WTC11 (cell line): Measurements from ENCODE around the gene AGPAT3.

Source experiments
- CBFB ChIP-seq: sonication (generic); formaldehyde crosslinking; IDR thresholded peaks from 2 replicates; pipeline ENCODE4 v1.8.1; 2022; ENCODE audit warnings: mild to moderate bottlenecking, low read depth, missing genetic modification reagents
- CTCF ChIP-seq: fragments of 200-600 bp; IDR thresholded peaks from 2 replicates; pipeline ENCODE4 v1.8.0; 2022; ENCODE audit warnings: antibody characterized with exemption
- ELF4 ChIP-seq: sonication (generic); formaldehyde crosslinking; IDR thresholded peaks from 2 replicates; pipeline ENCODE4 v1.8.1; 2022; ENCODE audit warnings: low read depth, mild to moderate bottlenecking, moderate library complexity, missing genetic modification reagents
- PRRX2 ChIP-seq: fragments of 250-450 bp; sonication (Bioruptor Pico); IDR thresholded peaks from 2 replicates; pipeline ENCODE4 v1.8.0; 2021; ENCODE audit warnings: mild to moderate bottlenecking
- RORB ChIP-seq: fragments of 250-450 bp; sonication (Bioruptor Pico); IDR thresholded peaks from 2 replicates; pipeline ENCODE4 v1.9.0; 2021; ENCODE audit warnings: mild to moderate bottlenecking
- SP1 ChIP-seq: sonication (generic); formaldehyde crosslinking; conservative IDR thresholded peaks from 2 replicates; pipeline ENCODE4 v1.8.1; 2022; ENCODE audit warnings: missing genetic modification reagents
- USF1 ChIP-seq: sonication (generic); formaldehyde crosslinking; IDR thresholded peaks from 2 replicates; pipeline ENCODE4 v1.8.0; 2022; ENCODE audit warnings: mild to moderate bottlenecking, missing genetic modification reagents
- ZNF138 ChIP-seq: sonication (generic); formaldehyde crosslinking; conservative IDR thresholded peaks from 2 replicates; pipeline ENCODE4 v1.8.1; 2022; ENCODE audit warnings: mild to moderate bottlenecking, moderate library complexity, missing genetic modification reagents
- ZNF512 ChIP-seq: sonication (generic); formaldehyde crosslinking; IDR thresholded peaks from 2 replicates; pipeline ENCODE4 v1.8.1; 2022; ENCODE audit warnings: missing genetic modification reagents, borderline replicate concordance

- no peak for TF ChIP-seq ZNF138 (CRISPR knock-in tag)
- no peak for TF ChIP-seq ELF4 (CRISPR knock-in tag)
- TF ChIP-seq CTCF: no peak
- TF ChIP-seq RORB: no peak
- TF ChIP-seq USF1 (CRISPR knock-in tag): no peak
- no peak for TF ChIP-seq ZNF512 (CRISPR knock-in tag)
- TF ChIP-seq SP1 (CRISPR knock-in tag): no peak
- no peak for TF ChIP-seq CBFB (CRISPR knock-in tag)
- no peak for TF ChIP-seq PRRX2 (CRISPR knock-in tag)
These were observed 32.4 kb upstream of the AGPAT3 start for GRCh38 chr21:43832648-43833047.
